Activated T-helper 1 cell treated with anti-CD3 and anti-CD28 coated beads, Interleukin-12 subunit alpha, Interleukin-12 subunit beta, Interleukin-2, Interleukin-4 antibody, amounts not matched to agents 30 ng/mL and 10 ng/mL and 1 ng/mL, durations not matched to agents 14 hours and 24 hours and 36 hours (primary cell): ENCODE measurements around the gene AMZ1. TPM values are rescaled to one million over a fixed set of nuclear protein-coding genes. Genes with fewer than 3 reads are reported as not detected.

Source experiments
- DNase-seq: peaks from one replicate; pipeline ENCODE4 v3.0.0; 2021; ENCODE audit warnings: low spot score
- H3K27ac Mint-ChIP-seq: one replicate; pipeline ENCODE4 v1.8.0; 2021; ENCODE audit warnings: mild to moderate bottlenecking, mixed read lengths
- H3K27me3 Mint-ChIP-seq: one replicate; pipeline ENCODE4 v1.8.0; 2022; ENCODE audit warnings: mild to moderate bottlenecking, moderate library complexity, mixed read lengths; ENCODE audit not compliant: insufficient read depth
- H3K36me3 Mint-ChIP-seq: one replicate; pipeline ENCODE4 v1.8.0; 2021; ENCODE audit warnings: low read depth, mixed read lengths
- H3K4me1 Mint-ChIP-seq: one replicate; pipeline ENCODE4 v1.8.0; 2021; ENCODE audit warnings: low read depth, mixed read lengths
- H3K4me3 Mint-ChIP-seq: one replicate; pipeline ENCODE4 v1.8.0; 2021; ENCODE audit warnings: mild to moderate bottlenecking, moderate library complexity, mixed read lengths
- H3K9me3 Mint-ChIP-seq: one replicate; pipeline ENCODE4 v1.8.0; 2021; ENCODE audit warnings: mixed read lengths
- intact Hi-C: fragments of 100-400 bp; cut with micrococcal nuclease; formaldehyde crosslinking; loops from one replicate; pipeline ENCODE4 v1.15.1; 2024
- total RNA-seq: library from RNA; stranded (reverse); gene quantifications from 2 replicates; pipeline ENCODE4 v1.2.3, GENCODE V29; 2022

AMZ1 gene
- total RNA-seq, 1 donor from 2014 or later, result 0.05 TPM

GRCh38 chr7:2657920-2658671 is 29.9 kb upstream of the AMZ1 start:
- no peaks in the 10 kb centered on the region for H3K36me3 Mint-ChIP-seq
- no peak overlapping the region for H3K27ac Mint-ChIP-seq
- H3K4me3 Mint-ChIP-seq, result no peak overlapping the region
- H3K4me1 Mint-ChIP-seq, result no peaks in the 10 kb centered on the region
- no peaks in the 10 kb centered on the region for H3K27me3 Mint-ChIP-seq
- H3K9me3 Mint-ChIP-seq, result no peaks in the 10 kb centered on the region
- intact Hi-C loops, result no loop called here
- no peak for DNase-seq

GRCh38 chr7:2658941-2659340 is 29.1 kb upstream of the AMZ1 start:
- H3K9me3 Mint-ChIP-seq, result no peaks in the 10 kb centered on the region
- no peaks in the 10 kb centered on the region for H3K27me3 Mint-ChIP-seq
- H3K27ac Mint-ChIP-seq, result no peak overlapping the region
- no peak overlapping the region for H3K4me3 Mint-ChIP-seq
- intact Hi-C loops, result no loop called here
- no peaks in the 10 kb centered on the region for H3K36me3 Mint-ChIP-seq
- no peak for DNase-seq
- no peaks in the 10 kb centered on the region for H3K4me1 Mint-ChIP-seq

- no peaks in the 10 kb centered on the region for H3K36me3 Mint-ChIP-seq
- H3K4me1 Mint-ChIP-seq, result no peaks in the 10 kb centered on the region
- no peak overlapping the region for H3K4me3 Mint-ChIP-seq
- no peaks in the 10 kb centered on the region for H3K9me3 Mint-ChIP-seq
- no peak overlapping the region for H3K27ac Mint-ChIP-seq
- intact Hi-C loops, result no loop called here
- H3K27me3 Mint-ChIP-seq, result no peaks in the 10 kb centered on the region
- no peak for DNase-seq
These were observed 28.2 kb upstream of the AMZ1 start for GRCh38 chr7:2659556-2660358.

GRCh38 chr7:2660359-2661095 is 27.5 kb upstream of the AMZ1 start:
- no peaks in the 10 kb centered on the region for H3K27me3 Mint-ChIP-seq
- H3K4me3 Mint-ChIP-seq, result no peak overlapping the region
- H3K36me3 Mint-ChIP-seq, result no peaks in the 10 kb centered on the region
- no peaks in the 10 kb centered on the region for H3K9me3 Mint-ChIP-seq
- no peak overlapping the region for H3K27ac Mint-ChIP-seq
- intact Hi-C loops, result no loop called here
- no peaks in the 10 kb centered on the region for H3K4me1 Mint-ChIP-seq
- DNase-seq, result no peak

- H3K9me3 Mint-ChIP-seq, result no peaks in the 10 kb centered on the region
- no peak overlapping the region for H3K27ac Mint-ChIP-seq
These were observed 26.9 kb upstream of the AMZ1 start for GRCh38 chr7:2661096-2661449.

GRCh38 chr7:2661602-2662272 is 26.3 kb upstream of the AMZ1 start:
- Mint-ChIP-seq H3K27ac (no peak overlapping the region), H3K4me1 (no peaks in the 10 kb centered on the region), H3K27me3 (no peaks in the 10 kb centered on the region), H3K9me3 (no peaks in the 10 kb centered on the region), H3K4me3 (no peak overlapping the region), H3K36me3 (no peaks in the 10 kb centered on the region)
- no peak for DNase-seq
- intact Hi-C loops, result no loop called here

More at GRCh38 chr7:2661096-2661449, 26.9 kb upstream of the AMZ1 start:
- Mint-ChIP-seq H3K27me3 (no peaks in the 10 kb centered on the region), H3K4me3 (no peak overlapping the region), H3K36me3 (no peaks in the 10 kb centered on the region), H3K4me1 (no peaks in the 10 kb centered on the region)
- intact Hi-C loops, result no loop called here
- DNase-seq, result no peak

GRCh38 chr7:2662273-2663120 is 25.5 kb upstream of the AMZ1 start:
- Mint-ChIP-seq H3K9me3 (no peaks in the 10 kb centered on the region), H3K4me3 (no peak overlapping the region), H3K27ac (no peak overlapping the region), H3K4me1 (no peaks in the 10 kb centered on the region), H3K27me3 (no peaks in the 10 kb centered on the region), H3K36me3 (no peaks in the 10 kb centered on the region)
- no peak for DNase-seq
- intact Hi-C loops, result no loop called here

- no peaks in the 10 kb centered on the region for H3K9me3 Mint-ChIP-seq
- H3K36me3 Mint-ChIP-seq, result no peaks in the 10 kb centered on the region
- no peak for DNase-seq
- H3K27me3 Mint-ChIP-seq, result peaks cover 4% of the 10 kb centered on the region
- H3K27ac Mint-ChIP-seq, result no peak overlapping the region
- intact Hi-C loops, result no loop called here
- H3K4me3 Mint-ChIP-seq, result no peak overlapping the region
- no peaks in the 10 kb centered on the region for H3K4me1 Mint-ChIP-seq
These were observed 24.7 kb upstream of the AMZ1 start for GRCh38 chr7:2663121-2663886.

GRCh38 chr7:2663960-2664359 is 24.0 kb upstream of the AMZ1 start:
- intact Hi-C loops, result no loop called here

GRCh38 chr7:2665359-2665791 is 22.6 kb upstream of the AMZ1 start:
- no peak for DNase-seq
- Mint-ChIP-seq H3K36me3 (no peaks in the 10 kb centered on the region), H3K4me3 (no peak overlapping the region), H3K9me3 (no peaks in the 10 kb centered on the region), H3K27ac (no peak overlapping the region), H3K27me3 (peaks cover 12% of the 10 kb centered on the region), H3K4me1 (no peaks in the 10 kb centered on the region)
- intact Hi-C loops, result no loop called here

More at GRCh38 chr7:2663960-2664359, 24.0 kb upstream of the AMZ1 start:
- Mint-ChIP-seq H3K36me3 (no peaks in the 10 kb centered on the region), H3K4me3 (no peak overlapping the region), H3K4me1 (no peaks in the 10 kb centered on the region), H3K9me3 (no peaks in the 10 kb centered on the region), H3K27me3 (peaks cover 4% of the 10 kb centered on the region), H3K27ac (no peak overlapping the region)
- no peak for DNase-seq

- DNase-seq, result no peak
- Mint-ChIP-seq H3K9me3 (no peaks in the 10 kb centered on the region), H3K36me3 (no peaks in the 10 kb centered on the region), H3K4me3 (no peak overlapping the region), H3K27me3 (peaks cover 18% of the 10 kb centered on the region), H3K27ac (no peak overlapping the region), H3K4me1 (no peaks in the 10 kb centered on the region)
- intact Hi-C loops, result no loop called here
These were observed 21.8 kb upstream of the AMZ1 start for GRCh38 chr7:2666155-2666554.
